Measurements from ENCODE around the gene ICAM5. TPM values are rescaled to one million over a fixed set of nuclear protein-coding genes. Genes with fewer than 3 reads are reported as not detected.
A peak's percentile ranks its signal among the peaks of the same experiment; 100 is the strongest.

ICAM5 gene
- total RNA-seq, 1 experiment from 2014 or later: 8.0 TPM

GRCh38 chr19:10332965-10333757 lies 43.4 kb downstream of the ICAM5 start, which contains the start of gene RAVER1 (continued):
- TF ChIP-seq ZNF232 (CRISPR knock-in tag; IDR thresholded peaks at IDR 0.05) (no peak), IRF1 (CRISPR knock-in tag; IDR thresholded peaks at IDR 0.05) (no peak), HMGA2 (CRISPR knock-in tag; IDR thresholded peaks at IDR 0.05) (no peak), JUN (CRISPR knock-in tag; IDR thresholded peaks at IDR 0.05) (peak; percentile 74), NFE2L1 (CRISPR knock-in tag; IDR thresholded peaks at IDR 0.05) (peak; percentile 38; the same call in 1 of the 2 replicates), ZNF138 (CRISPR knock-in tag; conservative IDR thresholded peaks at IDR 0.05) (no peak), NR1H2 (CRISPR knock-in tag; IDR thresholded peaks at IDR 0.05) (no peak), FOXK1 (CRISPR knock-in tag; IDR thresholded peaks at IDR 0.05) (peak; percentile 40; the same call in 1 of the 2 replicates), MYBL2 (CRISPR knock-in tag; IDR thresholded peaks at IDR 0.05) (0 out of 2 replicates have a peak, but pooled peaks have one; percentile 35), ZBTB21 (CRISPR knock-in tag; IDR thresholded peaks at IDR 0.05; ENCODE audit: borderline replicate concordance) (no peak), USF2 (CRISPR knock-in tag; IDR thresholded peaks at IDR 0.05) (0 out of 2 replicates have a peak, but pooled peaks have one; percentile 35), E2F1 (CRISPR knock-in tag; IDR thresholded peaks at IDR 0.05) (no peak), ZBTB43 (CRISPR knock-in tag; IDR thresholded peaks at IDR 0.05) (no peak), MAX (CRISPR knock-in tag; IDR thresholded peaks at IDR 0.05) (peak; percentile 73), ZNF121 (CRISPR knock-in tag; IDR thresholded peaks at IDR 0.05) (no peak), GRHL2 (CRISPR knock-in tag; IDR thresholded peaks at IDR 0.05; ENCODE audit: insufficient replicate concordance, severe bottlenecking) (no peak), GABPB1 (CRISPR knock-in tag; IDR thresholded peaks at IDR 0.05) (peak; percentile 36; the same call in 1 of the 2 replicates), ZNF219 (CRISPR knock-in tag; IDR thresholded peaks at IDR 0.05; ENCODE audit: borderline replicate concordance) (peak; percentile 84), GTF2I (CRISPR knock-in tag; conservative IDR thresholded peaks at IDR 0.05) (no peak), STAT6 (CRISPR knock-in tag; conservative IDR thresholded peaks at IDR 0.05; ENCODE audit: low read depth) (no peak), NR3C1 (CRISPR knock-in tag; conservative IDR thresholded peaks at IDR 0.05; ENCODE audit: low read depth) (no peak), AR (CRISPR knock-in tag; IDR thresholded peaks at IDR 0.05) (no peak), SMAD3 (CRISPR knock-in tag; IDR thresholded peaks at IDR 0.05; ENCODE audit: borderline replicate concordance) (no peak), ATF2 (CRISPR knock-in tag; IDR thresholded peaks at IDR 0.05; ENCODE audit: borderline replicate concordance, low read depth) (no peak), ERG (CRISPR knock-in tag; IDR thresholded peaks at IDR 0.05) (no peak), TP53 (CRISPR knock-in tag; IDR thresholded peaks at IDR 0.05) (no peak)

All from WTC11 (cell line).